ENCODE results near the gene MRPS5.

Gene MRPS5

GRCh38 chr2:95048825-95049682 lies 72.6 kb downstream of the MRPS5 start:
- H3K4me3 ChIP-seq (ENCODE audit: low read length) = no peak overlapping the region
- TF ChIP-seq, protein P1, sequence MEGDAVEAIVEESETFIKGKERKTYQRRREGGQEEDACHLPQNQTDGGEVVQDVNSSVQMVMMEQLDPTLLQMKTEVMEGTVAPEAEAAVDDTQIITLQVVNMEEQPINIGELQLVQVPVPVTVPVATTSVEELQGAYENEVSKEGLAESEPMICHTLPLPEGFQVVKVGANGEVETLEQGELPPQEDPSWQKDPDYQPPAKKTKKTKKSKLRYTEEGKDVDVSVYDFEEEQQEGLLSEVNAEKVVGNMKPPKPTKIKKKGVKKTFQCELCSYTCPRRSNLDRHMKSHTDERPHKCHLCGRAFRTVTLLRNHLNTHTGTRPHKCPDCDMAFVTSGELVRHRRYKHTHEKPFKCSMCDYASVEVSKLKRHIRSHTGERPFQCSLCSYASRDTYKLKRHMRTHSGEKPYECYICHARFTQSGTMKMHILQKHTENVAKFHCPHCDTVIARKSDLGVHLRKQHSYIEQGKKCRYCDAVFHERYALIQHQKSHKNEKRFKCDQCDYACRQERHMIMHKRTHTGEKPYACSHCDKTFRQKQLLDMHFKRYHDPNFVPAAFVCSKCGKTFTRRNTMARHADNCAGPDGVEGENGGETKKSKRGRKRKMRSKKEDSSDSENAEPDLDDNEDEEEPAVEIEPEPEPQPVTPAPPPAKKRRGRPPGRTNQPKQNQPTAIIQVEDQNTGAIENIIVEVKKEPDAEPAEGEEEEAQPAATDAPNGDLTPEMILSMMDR (IDR thresholded peaks at IDR 0.05; ENCODE audit: insufficient read depth, low read depth, low read length, missing control alignments) = no peak
- no peak for DNase-seq (ENCODE audit: low read depth)

- TF ChIP-seq, protein P1 (IDR thresholded peaks at IDR 0.05; ENCODE audit: insufficient read depth, low read depth, low read length, missing control alignments) = no peak
- H3K4me3 ChIP-seq (ENCODE audit: low read length) = no peak overlapping the region
- no peak for DNase-seq (ENCODE audit: low read depth)
Observed at GRCh38 chr2:95047629-95048510, 73.7 kb downstream of the MRPS5 start.

GRCh38 chr2:95046371-95047112 lies 75.1 kb downstream of the MRPS5 start:
- H3K4me3 ChIP-seq (ENCODE audit: low read length) = no peak overlapping the region
- TF ChIP-seq, protein P1 (IDR thresholded peaks at IDR 0.05; ENCODE audit: insufficient read depth, low read depth, low read length, missing control alignments) = no peak

DNA sequence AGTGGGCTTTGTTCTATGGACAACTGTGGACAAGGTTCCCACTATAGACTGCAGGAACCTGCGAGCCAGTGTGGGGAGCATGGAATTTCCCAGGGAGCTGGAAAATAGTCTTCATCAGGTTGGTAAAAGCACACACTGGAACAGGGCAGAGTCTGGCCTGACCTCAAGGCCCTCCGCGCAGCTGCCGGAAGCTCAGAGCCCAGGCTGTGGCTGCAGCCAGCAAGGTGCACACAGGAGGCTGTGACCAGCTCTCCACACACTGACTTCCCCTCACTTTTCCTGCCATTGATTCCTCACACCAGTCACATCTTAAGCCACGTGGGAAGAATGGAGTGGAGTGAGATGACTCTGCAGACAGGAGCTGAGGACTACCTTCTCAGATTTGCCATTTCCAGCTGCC lies 77.0 kb downstream of the MRPS5 start:
- TF ChIP-seq, protein P1 (IDR thresholded peaks at IDR 0.05; ENCODE audit: insufficient read depth, low read depth, low read length, missing control alignments) = no peak
- no peak overlapping the region for H3K4me3 ChIP-seq (ENCODE audit: low read length)
- no peak for DNase-seq (ENCODE audit: low read depth)

More at GRCh38 chr2:95046371-95047112, 75.1 kb downstream of the MRPS5 start:
- no peak for DNase-seq (ENCODE audit: low read depth)

DNA sequence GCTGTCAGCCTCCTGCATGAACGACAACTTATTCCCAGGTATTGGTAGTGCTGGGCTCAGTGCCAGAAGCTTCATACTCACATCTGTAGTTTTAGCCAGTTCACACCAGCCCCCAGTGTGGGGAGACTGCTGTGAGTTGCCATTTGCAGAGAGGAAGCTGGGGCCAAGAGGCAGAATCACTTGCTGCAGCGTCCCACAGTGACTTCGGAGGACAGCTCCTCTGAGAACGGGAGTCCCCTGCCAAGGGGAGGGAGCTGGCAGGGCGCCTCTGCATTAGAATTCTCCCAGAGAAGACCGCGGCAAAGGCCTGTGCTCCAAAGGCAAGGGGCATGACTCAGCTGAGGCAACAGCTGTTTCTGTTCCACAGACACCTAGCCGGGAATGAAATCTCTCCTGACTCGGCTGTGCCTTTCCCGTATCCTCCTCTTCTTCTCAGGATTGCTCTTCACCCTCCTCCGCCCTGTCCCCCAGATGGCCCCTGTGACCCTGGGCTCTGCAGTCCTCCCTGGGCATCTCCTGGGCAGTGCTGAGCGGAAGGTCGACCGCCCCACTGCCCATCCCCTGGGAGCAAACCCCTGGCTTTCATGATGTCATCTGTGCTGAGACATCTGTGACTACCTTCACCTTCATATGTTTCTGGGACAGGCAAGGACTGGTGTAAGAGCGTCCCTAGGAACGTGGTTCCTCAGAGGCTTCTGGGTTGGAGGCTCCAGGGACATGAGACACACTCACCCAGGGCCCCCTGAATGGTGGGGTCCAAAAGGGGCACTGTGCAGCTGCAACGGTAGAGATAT lies 78.1 kb downstream of the MRPS5 start:
- DNase-seq (ENCODE audit: low read depth) = peak; percentile 21
- no peak overlapping the region for H3K4me3 ChIP-seq (ENCODE audit: low read length)

More for the DNA sequence above, 78.1 kb downstream of the MRPS5 start:
- TF ChIP-seq, protein P1 (IDR thresholded peaks at IDR 0.05; ENCODE audit: insufficient read depth, low read depth, low read length, missing control alignments) = no peak
